Measurements from ENCODE around the gene SLC26A1.

Gene SLC26A1

GRCh38 chr4:1029529-1029928 lies 36.3 kb upstream of the SLC26A1 start:
- no peak overlapping the region for H3K4me3 ChIP-seq (ENCODE audit: low read length)
- DNase-seq: no peak
- H3K4me1 ChIP-seq (ENCODE audit: low read length): no peaks in the 10 kb centered on the region
- H3K79me2 ChIP-seq (ENCODE audit: low read length): no peaks in the 10 kb centered on the region
- no peak overlapping the region for H3K9ac ChIP-seq (ENCODE audit: low read length)
- no peaks in the 10 kb centered on the region for H3K9me2 ChIP-seq (replicated peaks; ENCODE audit: insufficient read depth, low read length)
- H3K27ac ChIP-seq (ENCODE audit: low read length): no peak overlapping the region
- no peaks in the 10 kb centered on the region for H3K36me3 ChIP-seq (replicated peaks; ENCODE audit: insufficient read depth, low read length)
- H4K20me1 ChIP-seq (ENCODE audit: insufficient read depth, low read length): no peaks in the 10 kb centered on the region
- no peaks in the 10 kb centered on the region for H3K27me3 ChIP-seq (replicated peaks; ENCODE audit: insufficient read depth, low read length)
- TF ChIP-seq EZH2phosphoT487 (IDR thresholded peaks at IDR 0.05; ENCODE audit: low read length) (no peak), CTCF (IDR thresholded peaks at IDR 0.05; ENCODE audit: low read length) (no peak), EZH2 (optimal IDR thresholded peaks at IDR 0.05; ENCODE audit: low read depth, low read length) (no peak)
- H3K9me3 ChIP-seq (replicated peaks; ENCODE audit: insufficient read depth, low read length): no peaks in the 10 kb centered on the region
- no peaks in the 10 kb centered on the region for H3F3A ChIP-seq (ENCODE audit: insufficient read depth, low read length)
- H3K4me2 ChIP-seq (ENCODE audit: low read depth, low read length): no peak overlapping the region
- no peak overlapping the region for H2AFZ ChIP-seq (ENCODE audit: low read length)

- Histone ChIP-seq H3K4me1 (ENCODE audit: low read length) (no peaks in the 10 kb centered on the region), H3K79me2 (ENCODE audit: low read length) (no peaks in the 10 kb centered on the region), H3K9me3 (replicated peaks; ENCODE audit: insufficient read depth, low read length) (no peaks in the 10 kb centered on the region), H3F3A (ENCODE audit: insufficient read depth, low read length) (no peaks in the 10 kb centered on the region), H3K4me2 (ENCODE audit: low read depth, low read length) (no peak overlapping the region), H4K20me1 (ENCODE audit: insufficient read depth, low read length) (no peaks in the 10 kb centered on the region), H3K4me3 (ENCODE audit: low read length) (no peak overlapping the region), H3K9me2 (replicated peaks; ENCODE audit: insufficient read depth, low read length) (no peaks in the 10 kb centered on the region), H3K9ac (ENCODE audit: low read length) (no peak overlapping the region), H2AFZ (ENCODE audit: low read length) (no peak overlapping the region), H3K36me3 (replicated peaks; ENCODE audit: insufficient read depth, low read length) (no peaks in the 10 kb centered on the region), H3K27me3 (replicated peaks; ENCODE audit: insufficient read depth, low read length) (no peaks in the 10 kb centered on the region), H3K27ac (ENCODE audit: low read length) (no peak overlapping the region)
- DNase-seq: no peak
- TF ChIP-seq CTCF (IDR thresholded peaks at IDR 0.05; ENCODE audit: low read length) (no peak), EZH2phosphoT487 (IDR thresholded peaks at IDR 0.05; ENCODE audit: low read length) (no peak), EZH2 (optimal IDR thresholded peaks at IDR 0.05; ENCODE audit: low read depth, low read length) (no peak)
Observed at GRCh38 chr4:1028574-1029220, 35.5 kb upstream of the SLC26A1 start.

GRCh38 chr4:1027915-1028238 lies 34.7 kb upstream of the SLC26A1 start:
- no peaks in the 10 kb centered on the region for H4K20me1 ChIP-seq (ENCODE audit: insufficient read depth, low read length)
- H3K4me2 ChIP-seq (ENCODE audit: low read depth, low read length): no peak overlapping the region
- no peaks in the 10 kb centered on the region for H3F3A ChIP-seq (ENCODE audit: insufficient read depth, low read length)
- no peak for DNase-seq
- no peak overlapping the region for H2AFZ ChIP-seq (ENCODE audit: low read length)
- no peak overlapping the region for H3K9ac ChIP-seq (ENCODE audit: low read length)
- H3K79me2 ChIP-seq (ENCODE audit: low read length): no peaks in the 10 kb centered on the region
- no peak for TF ChIP-seq EZH2phosphoT487 (IDR thresholded peaks at IDR 0.05; ENCODE audit: low read length)
- TF ChIP-seq EZH2 (optimal IDR thresholded peaks at IDR 0.05; ENCODE audit: low read depth, low read length): no peak
- TF ChIP-seq CTCF (IDR thresholded peaks at IDR 0.05; ENCODE audit: low read length): no peak
- no peak overlapping the region for H3K4me3 ChIP-seq (ENCODE audit: low read length)
- H3K27ac ChIP-seq (ENCODE audit: low read length): no peak overlapping the region
- H3K36me3 ChIP-seq (replicated peaks; ENCODE audit: insufficient read depth, low read length): no peaks in the 10 kb centered on the region
- H3K4me1 ChIP-seq (ENCODE audit: low read length): no peaks in the 10 kb centered on the region
- H3K27me3 ChIP-seq (replicated peaks; ENCODE audit: insufficient read depth, low read length): no peaks in the 10 kb centered on the region
- H3K9me2 ChIP-seq (replicated peaks; ENCODE audit: insufficient read depth, low read length): no peaks in the 10 kb centered on the region
- no peaks in the 10 kb centered on the region for H3K9me3 ChIP-seq (replicated peaks; ENCODE audit: insufficient read depth, low read length)

Data from MM.1S (cell line).